Measurements from ENCODE around the gene LRP11. TPM values are rescaled to one million over a fixed set of nuclear protein-coding genes. Genes with fewer than 3 reads are reported as not detected.

The LRP11 gene
- total and polyA plus RNA-seq, 2 of the 13 experiments (the other 11 are each of a cell fraction or from before 2014, with no cell fraction given), result 32.4 to 48.9 TPM

DNA sequence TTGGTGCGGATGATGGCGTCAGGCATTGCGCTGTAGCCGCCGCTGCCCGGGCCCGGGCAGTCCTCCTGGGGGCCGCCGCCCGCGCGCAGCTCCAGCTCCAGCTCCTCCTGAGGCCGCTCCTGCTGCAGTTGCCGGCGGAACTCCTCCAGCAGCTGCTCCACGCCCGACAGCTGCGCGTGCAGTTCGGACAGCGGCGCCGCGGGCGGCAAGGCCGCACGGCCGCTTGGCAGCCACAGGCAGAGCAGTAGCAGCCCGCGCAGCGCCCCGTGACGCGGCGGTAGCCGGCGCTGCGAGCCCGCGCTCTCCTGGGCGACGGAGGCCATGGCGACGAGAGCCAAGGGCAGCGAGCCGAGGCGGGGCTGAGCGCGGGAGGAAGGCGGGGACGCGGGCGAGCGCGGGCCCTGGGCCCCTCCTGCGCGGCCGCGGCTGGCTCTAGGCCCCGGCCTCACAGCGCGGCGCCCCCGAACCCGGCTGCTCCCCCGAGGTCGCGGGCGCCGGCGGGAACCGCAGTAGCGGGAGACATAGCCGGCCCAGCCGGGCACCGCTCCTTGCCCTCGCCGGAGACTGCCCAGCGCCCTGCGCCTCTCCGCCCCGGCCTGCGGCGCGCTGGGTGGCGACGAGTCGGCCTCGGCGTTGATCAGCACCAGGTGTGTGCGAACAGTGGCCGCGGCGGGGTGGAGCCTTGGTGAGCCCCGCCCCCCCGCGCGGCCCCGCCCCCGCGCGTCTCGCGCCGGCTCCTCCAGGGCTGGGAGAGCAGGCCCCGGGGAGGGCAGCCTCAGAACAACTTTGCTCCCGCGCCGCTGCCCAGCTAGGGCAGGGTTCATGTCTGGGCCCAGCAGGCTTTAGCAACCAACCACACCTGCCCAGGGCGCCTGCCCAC lies at the start of gene LRP11 (continued):
- TF ChIP-seq, protein P1, sequence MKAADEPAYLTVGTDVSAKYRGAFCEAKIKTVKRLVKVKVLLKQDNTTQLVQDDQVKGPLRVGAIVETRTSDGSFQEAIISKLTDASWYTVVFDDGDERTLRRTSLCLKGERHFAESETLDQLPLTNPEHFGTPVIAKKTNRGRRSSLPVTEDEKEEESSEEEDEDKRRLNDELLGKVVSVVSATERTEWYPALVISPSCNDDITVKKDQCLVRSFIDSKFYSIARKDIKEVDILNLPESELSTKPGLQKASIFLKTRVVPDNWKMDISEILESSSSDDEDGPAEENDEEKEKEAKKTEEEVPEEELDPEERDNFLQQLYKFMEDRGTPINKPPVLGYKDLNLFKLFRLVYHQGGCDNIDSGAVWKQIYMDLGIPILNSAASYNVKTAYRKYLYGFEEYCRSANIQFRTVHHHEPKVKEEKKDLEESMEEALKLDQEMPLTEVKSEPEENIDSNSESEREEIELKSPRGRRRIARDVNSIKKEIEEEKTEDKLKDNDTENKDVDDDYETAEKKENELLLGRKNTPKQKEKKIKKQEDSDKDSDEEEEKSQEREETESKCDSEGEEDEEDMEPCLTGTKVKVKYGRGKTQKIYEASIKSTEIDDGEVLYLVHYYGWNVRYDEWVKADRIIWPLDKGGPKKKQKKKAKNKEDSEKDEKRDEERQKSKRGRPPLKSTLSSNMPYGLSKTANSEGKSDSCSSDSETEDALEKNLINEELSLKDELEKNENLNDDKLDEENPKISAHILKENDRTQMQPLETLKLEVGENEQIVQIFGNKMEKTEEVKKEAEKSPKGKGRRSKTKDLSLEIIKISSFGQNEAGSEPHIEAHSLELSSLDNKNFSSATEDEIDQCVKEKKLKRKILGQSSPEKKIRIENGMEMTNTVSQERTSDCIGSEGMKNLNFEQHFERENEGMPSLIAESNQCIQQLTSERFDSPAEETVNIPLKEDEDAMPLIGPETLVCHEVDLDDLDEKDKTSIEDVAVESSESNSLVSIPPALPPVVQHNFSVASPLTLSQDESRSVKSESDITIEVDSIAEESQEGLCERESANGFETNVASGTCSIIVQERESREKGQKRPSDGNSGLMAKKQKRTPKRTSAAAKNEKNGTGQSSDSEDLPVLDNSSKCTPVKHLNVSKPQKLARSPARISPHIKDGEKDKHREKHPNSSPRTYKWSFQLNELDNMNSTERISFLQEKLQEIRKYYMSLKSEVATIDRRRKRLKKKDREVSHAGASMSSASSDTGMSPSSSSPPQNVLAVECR (CRISPR knock-in tag; IDR thresholded peaks at IDR 0.05; ENCODE audit: borderline replicate concordance), result peak; percentile 64
- TF ChIP-seq NPAS2 (CRISPR knock-in tag; IDR thresholded peaks at IDR 0.05; ENCODE audit: borderline replicate concordance) (no peak), ZNF296 (CRISPR knock-in tag; conservative IDR thresholded peaks at IDR 0.05) (no peak), TEAD2 (CRISPR knock-in tag; IDR thresholded peaks at IDR 0.05) (no peak), ZNF33B (CRISPR knock-in tag; IDR thresholded peaks at IDR 0.05) (no peak), ZNF441 (CRISPR knock-in tag; IDR thresholded peaks at IDR 0.05; ENCODE audit: borderline replicate concordance) (no peak; the same call in none of the 2 replicates), TMF1 (CRISPR knock-in tag; IDR thresholded peaks at IDR 0.05; ENCODE audit: low read depth) (no peak; the same call in 1 of the 2 replicates), MBD4 (IDR thresholded peaks at IDR 0.05; ENCODE audit: borderline replicate concordance, low read length) (no peak), ZNF317 (CRISPR knock-in tag; IDR thresholded peaks at IDR 0.05) (no peak), CEBPG (CRISPR knock-in tag; IDR thresholded peaks at IDR 0.05) (no peak), NFYC (CRISPR knock-in tag; IDR thresholded peaks at IDR 0.05) (no peak), GLI4 (CRISPR knock-in tag; IDR thresholded peaks at IDR 0.05; ENCODE audit: borderline replicate concordance) (0 out of 2 replicates have a peak, but pooled peaks have one; percentile 65), KDM4B (CRISPR knock-in tag; IDR thresholded peaks at IDR 0.05) (peak; percentile 88), ZKSCAN5 (CRISPR knock-in tag; IDR thresholded peaks at IDR 0.05) (no peak), TEAD3 (CRISPR knock-in tag; optimal IDR thresholded peaks at IDR 0.05; ENCODE audit: borderline replicate concordance) (peak; percentile 56), TFE3 (CRISPR knock-in tag; IDR thresholded peaks at IDR 0.05) (0 out of 2 replicates have a peak, but pooled peaks have one; percentile 56), PHB2 (IDR thresholded peaks at IDR 0.05; ENCODE audit: partially characterized antibody) (no peak), DMAP1 (CRISPR knock-in tag; IDR thresholded peaks at IDR 0.05) (peak; percentile 47; the same call in 1 of the 2 replicates), GABPA (IDR thresholded peaks at IDR 0.05; ENCODE audit: low read depth, low read length) (no peak), GABPA (CRISPR knock-in tag; IDR thresholded peaks at IDR 0.05; ENCODE audit: low read depth) (no peak), HNF4A (CRISPR knock-in tag; IDR thresholded peaks at IDR 0.05) (peak; percentile 63; the same call in 1 of the 2 replicates), ZFAT (CRISPR knock-in tag; conservative IDR thresholded peaks at IDR 0.05) (no peak), ZNF546 (CRISPR knock-in tag; conservative IDR thresholded peaks at IDR 0.05) (peak; percentile 29; the same call in 1 of the 2 replicates)
- TF ChIP-seq, protein P2, sequence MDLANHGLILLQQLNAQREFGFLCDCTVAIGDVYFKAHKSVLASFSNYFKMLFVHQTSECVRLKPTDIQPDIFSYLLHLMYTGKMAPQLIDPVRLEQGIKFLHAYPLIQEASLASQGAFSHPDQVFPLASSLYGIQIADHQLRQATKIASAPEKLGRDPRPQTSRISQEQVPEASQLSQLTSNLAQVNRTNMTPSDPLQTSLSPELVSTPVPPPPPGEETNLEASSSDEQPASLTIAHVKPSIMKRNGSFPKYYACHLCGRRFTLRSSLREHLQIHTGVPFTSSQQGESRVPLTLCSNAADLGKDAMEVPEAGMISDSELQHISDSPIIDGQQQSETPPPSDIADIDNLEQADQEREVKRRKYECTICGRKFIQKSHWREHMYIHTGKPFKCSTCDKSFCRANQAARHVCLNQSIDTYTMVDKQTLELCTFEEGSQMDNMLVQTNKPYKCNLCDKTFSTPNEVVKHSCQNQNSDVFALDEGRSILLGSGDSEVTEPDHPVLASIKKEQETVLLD (CRISPR knock-in tag; IDR thresholded peaks at IDR 0.05; ENCODE audit: low read depth), result peak; percentile 85; the same call in 1 of the 2 replicates
- TF ChIP-seq, protein P3, sequence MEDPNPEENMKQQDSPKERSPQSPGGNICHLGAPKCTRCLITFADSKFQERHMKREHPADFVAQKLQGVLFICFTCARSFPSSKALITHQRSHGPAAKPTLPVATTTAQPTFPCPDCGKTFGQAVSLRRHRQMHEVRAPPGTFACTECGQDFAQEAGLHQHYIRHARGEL (CRISPR knock-in tag; IDR thresholded peaks at IDR 0.05), result no peak
